ENCODE data around the gene MRPS18B.

GRCh38 chr6:30570263-30570662, 47.4 kb upstream of the MRPS18B start:
- TF ChIP-seq REST (IDR thresholded peaks at IDR 0.05; ENCODE audit: insufficient read depth in 1 of 2, low read depth in 2 of 2, low read length in 1 of 2): no peak
- no peak for TF ChIP-seq SIN3A (IDR thresholded peaks at IDR 0.05; ENCODE audit: borderline replicate concordance, insufficient read depth, low read depth, low read length)
- TF ChIP-seq POLR2AphosphoS5 (IDR thresholded peaks at IDR 0.05; ENCODE audit: low read depth, low read length): no peak
- TF ChIP-seq, protein P1, sequence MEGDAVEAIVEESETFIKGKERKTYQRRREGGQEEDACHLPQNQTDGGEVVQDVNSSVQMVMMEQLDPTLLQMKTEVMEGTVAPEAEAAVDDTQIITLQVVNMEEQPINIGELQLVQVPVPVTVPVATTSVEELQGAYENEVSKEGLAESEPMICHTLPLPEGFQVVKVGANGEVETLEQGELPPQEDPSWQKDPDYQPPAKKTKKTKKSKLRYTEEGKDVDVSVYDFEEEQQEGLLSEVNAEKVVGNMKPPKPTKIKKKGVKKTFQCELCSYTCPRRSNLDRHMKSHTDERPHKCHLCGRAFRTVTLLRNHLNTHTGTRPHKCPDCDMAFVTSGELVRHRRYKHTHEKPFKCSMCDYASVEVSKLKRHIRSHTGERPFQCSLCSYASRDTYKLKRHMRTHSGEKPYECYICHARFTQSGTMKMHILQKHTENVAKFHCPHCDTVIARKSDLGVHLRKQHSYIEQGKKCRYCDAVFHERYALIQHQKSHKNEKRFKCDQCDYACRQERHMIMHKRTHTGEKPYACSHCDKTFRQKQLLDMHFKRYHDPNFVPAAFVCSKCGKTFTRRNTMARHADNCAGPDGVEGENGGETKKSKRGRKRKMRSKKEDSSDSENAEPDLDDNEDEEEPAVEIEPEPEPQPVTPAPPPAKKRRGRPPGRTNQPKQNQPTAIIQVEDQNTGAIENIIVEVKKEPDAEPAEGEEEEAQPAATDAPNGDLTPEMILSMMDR (IDR thresholded peaks at IDR 0.05): no peak
